Activated CD4-positive, CD25-positive, alpha-beta regulatory T cell treated with anti-CD3 and anti-CD28 coated beads, Interleukin-2, amount 50 U/mL, for 72 hours (primary cell): Measurements from ENCODE around the gene FGF3.

Source experiments
- DNase-seq: peaks from one replicate; pipeline ENCODE4 v3.0.0; 2021

FGF3 gene

GRCh38 chr11:69803022-69803421 lies 16.2 kb downstream of the FGF3 start:
- DNase-seq: no peak

- no peak for DNase-seq
Observed at GRCh38 chr11:69802590-69802989, 16.6 kb downstream of the FGF3 start.

GRCh38 chr11:69801513-69802335 lies 17.5 kb downstream of the FGF3 start:
- no peak for DNase-seq

DNA sequence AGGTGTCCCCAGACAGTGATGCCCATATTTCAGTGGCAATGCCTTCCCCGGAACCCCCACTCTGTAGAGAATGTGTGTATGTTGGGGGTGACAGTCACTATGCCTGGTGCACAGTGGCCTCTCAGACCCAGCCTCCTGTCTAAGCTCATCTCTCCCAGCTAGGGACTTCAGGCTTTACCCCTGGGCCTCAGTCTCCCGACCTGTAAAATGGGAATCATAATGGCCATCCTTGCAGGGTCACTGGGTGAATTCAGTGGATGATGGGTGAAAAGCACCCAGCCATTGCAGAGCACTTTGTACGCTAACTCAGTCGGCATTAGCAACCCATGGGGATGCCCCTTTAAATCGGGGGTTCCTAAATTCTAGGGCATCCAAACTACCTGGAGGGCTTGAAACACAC lies 18.9 kb downstream of the FGF3 start:
- DNase-seq: no peak

- DNase-seq: no peak
Observed at GRCh38 chr11:69799582-69799981, 19.6 kb downstream of the FGF3 start.

- no peak for DNase-seq
Observed at GRCh38 chr11:69799097-69799496, 20.1 kb downstream of the FGF3 start.

DNA sequence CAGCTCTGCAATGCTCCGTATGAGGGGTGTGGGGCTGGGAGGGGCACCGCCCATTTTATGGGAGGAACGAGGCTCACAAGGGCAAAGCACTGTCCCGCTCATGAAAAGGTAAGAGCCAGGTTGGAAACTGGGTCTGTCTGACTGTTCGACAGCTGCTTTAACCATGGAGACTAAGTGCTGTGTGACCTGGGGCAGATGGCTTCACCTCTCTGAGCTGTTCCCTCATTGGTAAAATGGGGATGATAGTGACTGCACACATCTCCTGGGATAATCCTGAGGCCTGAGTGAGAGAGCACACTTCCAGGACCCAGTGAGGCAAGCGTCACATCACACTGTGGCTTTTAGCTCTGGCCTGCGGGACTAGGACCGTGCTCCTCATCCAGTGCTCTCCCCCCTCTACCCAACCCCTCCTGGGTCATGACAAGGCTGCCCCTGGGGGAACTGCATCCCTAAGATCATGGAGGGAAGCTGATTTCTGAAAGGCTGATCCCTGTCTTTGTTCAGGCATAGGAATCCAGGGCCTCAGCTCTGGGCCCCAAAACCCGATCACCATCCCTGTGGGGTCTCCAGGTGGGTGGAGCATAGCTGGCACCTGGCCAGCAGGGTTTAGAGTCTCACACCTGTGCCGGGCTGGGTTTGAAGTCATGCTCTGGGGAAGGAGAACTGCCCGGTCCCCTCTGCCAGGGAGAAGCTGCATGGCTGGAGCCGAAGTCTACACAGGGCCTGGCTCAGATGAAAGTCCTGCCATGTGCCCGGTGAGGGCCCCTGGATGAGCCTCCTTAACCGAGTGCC lies 21.3 kb downstream of the FGF3 start:
- no peak for DNase-seq

GRCh38 chr11:69797156-69797555 lies 22.1 kb downstream of the FGF3 start:
- no peak for DNase-seq

- DNase-seq: no peak
Observed at GRCh38 chr11:69796063-69796462, 23.2 kb downstream of the FGF3 start.

GRCh38 chr11:69791276-69792180 lies 27.7 kb downstream of the FGF3 start:
- DNase-seq: no peak

GRCh38 chr11:69788956-69789355 lies 30.3 kb downstream of the FGF3 start:
- DNase-seq: no peak

DNA sequence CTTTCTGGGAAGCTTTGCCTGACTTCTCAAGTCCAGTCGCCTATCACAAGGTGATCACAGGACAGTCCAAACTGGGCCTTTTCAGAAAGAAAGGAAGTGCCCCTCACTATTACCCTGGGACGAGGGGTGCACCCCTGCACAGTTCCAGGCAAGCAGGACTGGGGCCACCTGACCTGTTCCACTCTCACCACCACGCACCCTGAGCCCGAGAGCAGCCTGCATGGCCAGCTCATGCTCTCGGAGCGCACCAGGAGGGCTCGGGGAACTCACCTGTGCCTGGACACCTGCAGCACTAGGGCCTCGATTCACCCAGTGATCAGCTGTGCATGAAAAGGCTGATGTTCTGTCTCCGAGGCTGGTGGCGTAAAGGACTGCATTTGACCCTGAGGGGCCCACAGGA lies 31.3 kb downstream of the FGF3 start:
- no peak for DNase-seq

DNA sequence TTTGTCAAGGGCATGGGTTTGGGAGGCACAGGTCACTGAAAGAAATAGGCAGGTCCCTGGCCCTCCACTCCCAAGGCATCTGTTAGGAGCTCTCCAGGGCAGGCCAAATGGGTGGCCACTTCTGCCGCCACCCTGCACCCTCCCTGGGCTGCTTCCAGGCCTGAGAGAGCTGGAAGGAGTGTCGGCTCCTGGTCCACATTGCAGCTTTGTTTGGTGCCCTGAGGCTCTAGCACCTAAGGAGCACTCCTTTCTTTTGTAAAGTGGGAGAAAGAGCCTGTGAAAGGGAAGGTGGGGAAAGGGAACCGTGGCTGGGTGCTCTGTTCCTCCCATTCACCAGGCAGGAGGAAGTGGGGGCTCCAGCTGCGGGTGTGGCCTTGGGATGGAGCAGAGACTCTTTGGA lies 31.8 kb downstream of the FGF3 start:
- no peak for DNase-seq

GRCh38 chr11:69781241-69781640 lies 38.0 kb downstream of the FGF3 start:
- DNase-seq: no peak

DNA sequence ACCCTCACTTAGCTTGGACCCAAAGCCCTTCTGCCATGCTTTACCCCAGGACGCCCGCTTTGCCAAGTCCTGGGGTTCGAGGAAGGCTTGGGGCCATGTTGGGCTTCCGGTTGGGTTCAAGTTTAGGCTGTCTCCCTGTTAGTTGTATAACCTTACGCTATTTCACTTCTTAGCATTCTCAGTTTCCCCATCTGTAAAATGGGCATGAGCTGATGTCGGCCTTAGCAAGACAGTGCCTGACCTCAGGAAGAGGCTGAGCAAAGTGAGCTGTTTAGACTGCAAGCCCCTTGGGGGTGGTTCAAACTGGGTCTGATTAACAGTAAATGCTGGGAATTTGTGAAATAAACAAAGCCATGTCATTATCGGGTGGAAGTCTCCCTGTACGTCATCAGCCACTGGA lies 40.8 kb downstream of the FGF3 start:
- no peak for DNase-seq

GRCh38 chr11:69775163-69775755 lies 44.0 kb downstream of the FGF3 start, which contains the start of gene FGF4:
FGF4 (minus strand) TSS chr11:69775341; CDS start chr11:69775084, 257 bp downstream.
- no peak for DNase-seq

- DNase-seq: no peak
Observed at GRCh38 chr11:69774354-69775162, 44.7 kb downstream of the FGF3 start.

GRCh38 chr11:69773626-69774353 lies 45.4 kb downstream of the FGF3 start:
- no peak for DNase-seq

DNA sequence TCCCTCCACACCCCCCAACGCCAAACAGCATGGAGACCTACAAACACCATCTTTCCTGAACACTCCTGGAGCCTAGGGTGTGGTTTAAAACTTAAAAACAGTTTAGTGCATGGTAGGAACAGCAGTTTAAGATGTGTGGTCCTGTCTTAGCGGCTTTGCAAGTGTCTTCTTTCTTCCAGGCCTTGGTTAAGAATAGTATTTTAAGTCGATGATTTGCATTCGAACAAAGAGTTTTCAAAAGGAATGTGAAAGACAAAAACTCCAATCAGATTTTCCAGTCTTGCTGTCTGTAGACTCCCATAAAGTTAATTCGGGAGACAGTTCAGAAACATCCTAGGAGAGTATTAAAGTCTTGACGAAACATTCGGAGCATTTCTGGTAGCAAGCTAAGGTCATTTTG lies 47.8 kb downstream of the FGF3 start:
- DNase-seq: no peak

GRCh38 chr11:69770540-69770939 lies 48.7 kb downstream of the FGF3 start:
- DNase-seq: no peak

GRCh38 chr11:69765498-69765995 lies 53.7 kb downstream of the FGF3 start:
- DNase-seq: no peak
